Small intestine (tissue), 7 donors: Measurements from ENCODE around the gene RFX3. TPM values are rescaled to one million over a fixed set of nuclear protein-coding genes. Genes with fewer than 3 reads are reported as not detected.

Experiments
- DNase-seq, 2 donors: peaks; one replicate each; pipeline versions ENCODE4 v3.0.0 to v3.0.0-alpha.2; 2013
- FAIRE-seq: peaks from 2 replicates; lab custom pipeline; 2012; peaks lifted over from hg19 to GRCh38; lab: Jason Lieb, UNC
- H3K27ac ChIP-seq, 3 donors: one replicate each; pipeline ENCODE4 v1.5.1; 2013; ENCODE audit warnings: low read length in 2 of 3, mild to moderate bottlenecking in 2 of 3, control low read depth in 1 of 3, inconsistent platforms in 1 of 3, low read depth in 1 of 3, moderate library complexity in 1 of 3
- H3K27me3 ChIP-seq, 3 donors: one replicate each; pipeline ENCODE4 v1.6.1; 2013; ENCODE audit warnings: low read length in 3 of 3, inconsistent platforms in 1 of 3; ENCODE audit not compliant: control insufficient read depth in 3 of 3, insufficient read depth in 3 of 3
- H3K36me3 ChIP-seq, 3 donors: one replicate each; pipeline ENCODE4 v1.6.1; 2013; ENCODE audit warnings: low read length in 3 of 3, inconsistent platforms in 1 of 3, low read depth in 1 of 3, mild to moderate bottlenecking in 1 of 3, moderate library complexity in 1 of 3; ENCODE audit not compliant: control insufficient read depth in 3 of 3, insufficient read depth in 2 of 3
- H3K4me1 ChIP-seq, 3 donors: one replicate each; pipeline ENCODE4 v1.6.1; 2013; ENCODE audit warnings: low read length in 2 of 3, inconsistent platforms in 1 of 3, low read depth in 1 of 3, mild to moderate bottlenecking in 1 of 3, moderate library complexity in 1 of 3; ENCODE audit not compliant: control insufficient read depth in 3 of 3, insufficient read depth in 2 of 3
- H3K4me3 ChIP-seq, 3 donors: one replicate each; pipeline ENCODE4 v1.5.1; 2013; ENCODE audit warnings: low read length in 3 of 3, control low read depth in 1 of 3, inconsistent platforms in 1 of 3, low read depth in 1 of 3, mild to moderate bottlenecking in 1 of 3, moderate library complexity in 1 of 3
- H3K9me3 ChIP-seq, 2 donors: one replicate each; pipeline ENCODE4 v1.6.1; 2013; ENCODE audit warnings: low read depth in 1 of 2, low read length in 1 of 2; ENCODE audit not compliant: control insufficient read depth in 2 of 2, insufficient read depth in 1 of 2
- WGBS, 3 donors: extraction: QIAGEN DNeasy Blood & Tissue Kit; methylation state at CpG; one replicate each; pipeline ENCODE4 v1.1.7; 2013; 5-methylcytosine and 5-hydroxymethylcytosine counted together
- polyA plus RNA-seq, 4 donors: library from polyadenylated mRNA; stranded (reverse) in 3 of 4; unstranded in 1 of 4; fragments of 200-250 nt in 3 of 4; fragments of 120-200 nt in 1 of 4; gene quantifications; one replicate each; pipeline versions ENCODE4 v1.2.1 to v1.2.3, GENCODE V29; 2013
- donor health status: healthy with polysubstance abuse.
- donor health status: control.
- donor health status: control.
- donor health status: Bipolar disorder and iron deficiency.
- donor health status: healthy.

Gene RFX3
- polyA plus RNA-seq, 4 donors: 0.27 to 8.1 (median 1.3) TPM

DNA sequence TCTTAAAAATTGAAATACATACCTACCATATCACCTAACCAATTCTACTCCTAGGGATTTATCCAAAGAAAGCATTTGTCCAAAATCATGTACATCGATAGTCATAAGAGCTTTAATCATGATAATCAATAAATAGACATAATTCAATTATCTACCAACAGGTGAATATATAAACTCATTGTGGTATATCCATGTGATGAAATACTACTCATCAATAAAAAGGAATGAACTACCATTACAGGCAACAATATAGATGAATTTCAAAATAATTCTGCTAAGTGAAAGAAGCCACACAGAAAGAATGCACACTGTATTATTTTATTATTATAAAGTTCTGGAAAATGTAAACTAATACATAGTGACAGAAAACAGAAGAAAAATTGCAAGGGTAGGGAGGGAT is 81.8 kb downstream of the RFX3 start:
- no peak for FAIRE-seq
- no peaks in the 10 kb centered on the region for H3K4me1 ChIP-seq
- H3K27me3 ChIP-seq: no peaks in the 10 kb centered on the region
- no peak for DNase-seq
- 97 to 98% (median 98%) methylated on average over 1 of the region's 1 CpG for WGBS, 3 donors
- no peak overlapping the region for H3K4me3 ChIP-seq
- H3K27ac ChIP-seq: no peak overlapping the region
- no peaks in the 10 kb centered on the region for H3K9me3 ChIP-seq
- H3K36me3 ChIP-seq: no peaks in the 10 kb centered on the region

DNA sequence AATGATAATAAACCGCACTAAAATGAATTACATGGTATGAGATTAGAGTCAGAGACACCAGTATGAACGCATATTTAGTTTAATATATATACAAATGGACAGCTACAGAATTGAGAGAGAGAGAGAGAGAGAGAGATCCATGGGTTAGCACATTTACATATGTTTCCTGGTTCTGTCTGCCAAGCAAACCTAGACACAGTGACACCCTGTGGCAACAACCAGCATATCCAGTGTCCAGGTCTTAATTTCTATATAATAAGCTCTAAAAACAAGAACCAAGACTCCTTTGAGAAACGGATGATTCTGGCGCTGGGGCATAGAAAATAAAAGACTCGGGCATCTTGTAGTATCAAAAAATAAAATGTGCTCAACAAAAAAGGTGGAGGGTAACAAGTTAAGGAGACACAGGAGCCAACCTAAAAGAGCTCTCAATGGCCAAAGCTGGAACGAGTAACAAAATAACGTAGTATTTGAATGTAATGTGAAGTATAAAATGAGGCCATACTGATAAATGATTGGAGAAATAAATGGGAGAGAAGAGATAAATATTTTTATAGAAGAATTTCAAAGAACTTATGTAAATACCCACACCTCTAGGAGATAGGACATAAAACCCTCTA is 84.5 kb downstream of the RFX3 start:
- FAIRE-seq: no peak
- Histone ChIP-seq H3K27ac (no peak overlapping the region), H3K4me1 (no peaks in the 10 kb centered on the region), H3K27me3 (no peaks in the 10 kb centered on the region), H3K4me3 (no peak overlapping the region), H3K36me3 (no peaks in the 10 kb centered on the region), H3K9me3 (no peaks in the 10 kb centered on the region)
- WGBS, 3 donors: 78 to 84% (median 79%) methylated on average over 7 of the region's 7 CpGs
- DNase-seq: peak; percentile 50 to 56

GRCh38 chr9:3436629-3437420 is 89.0 kb downstream of the RFX3 start:
- Histone ChIP-seq H3K27me3 (no peaks in the 10 kb centered on the region), H3K4me3 (no peak overlapping the region), H3K9me3 (no peaks in the 10 kb centered on the region), H3K4me1 (no peaks in the 10 kb centered on the region), H3K27ac (no peak overlapping the region), H3K36me3 (no peaks in the 10 kb centered on the region)
- FAIRE-seq (no peak), DNase-seq (no peak)
- 73 to 91% (median 90%) methylated on average over 4 of the region's 4 CpGs for WGBS, 3 donors

GRCh38 chr9:3435732-3436131 is 90.1 kb downstream of the RFX3 start:
- H3K4me3 ChIP-seq: no peak overlapping the region
- FAIRE-seq: no peak

GRCh38 chr9:3434594-3434993 is 91.2 kb downstream of the RFX3 start:
- no peaks in the 10 kb centered on the region for H3K4me1 ChIP-seq
- H3K4me3 ChIP-seq: no peak overlapping the region
- no peak for FAIRE-seq
- no peak overlapping the region for H3K27ac ChIP-seq
- H3K36me3 ChIP-seq: no peaks in the 10 kb centered on the region
- DNase-seq: no peak
- H3K9me3 ChIP-seq: no peaks in the 10 kb centered on the region
- 83 to 92% (median 87%) methylated on average over 1 of the region's 1 CpG for WGBS, 3 donors
- H3K27me3 ChIP-seq: no peaks in the 10 kb centered on the region

More at GRCh38 chr9:3435732-3436131, 90.1 kb downstream of the RFX3 start:
- no peaks in the 10 kb centered on the region for H3K36me3 ChIP-seq
- no peak overlapping the region for H3K27ac ChIP-seq
- WGBS, 3 donors: 86 to 94% (median 92%) methylated on average over 1 of the region's 1 CpG
- no peak for DNase-seq
- H3K27me3 ChIP-seq: no peaks in the 10 kb centered on the region
- no peaks in the 10 kb centered on the region for H3K4me1 ChIP-seq
- H3K9me3 ChIP-seq: no peaks in the 10 kb centered on the region

- H3K27me3 ChIP-seq: no peaks in the 10 kb centered on the region
- no peak overlapping the region for H3K4me3 ChIP-seq
- no peaks in the 10 kb centered on the region for H3K9me3 ChIP-seq
- no peaks in the 10 kb centered on the region for H3K4me1 ChIP-seq
- FAIRE-seq (no peak), DNase-seq (no peak)
- no peak overlapping the region for H3K27ac ChIP-seq
- WGBS, 3 donors: 95 to 98% (median 96%) methylated on average over 4 of the region's 4 CpGs
- H3K36me3 ChIP-seq: no peaks in the 10 kb centered on the region
Measured at GRCh38 chr9:3433754-3434153, 92.0 kb downstream of the RFX3 start.

DNA sequence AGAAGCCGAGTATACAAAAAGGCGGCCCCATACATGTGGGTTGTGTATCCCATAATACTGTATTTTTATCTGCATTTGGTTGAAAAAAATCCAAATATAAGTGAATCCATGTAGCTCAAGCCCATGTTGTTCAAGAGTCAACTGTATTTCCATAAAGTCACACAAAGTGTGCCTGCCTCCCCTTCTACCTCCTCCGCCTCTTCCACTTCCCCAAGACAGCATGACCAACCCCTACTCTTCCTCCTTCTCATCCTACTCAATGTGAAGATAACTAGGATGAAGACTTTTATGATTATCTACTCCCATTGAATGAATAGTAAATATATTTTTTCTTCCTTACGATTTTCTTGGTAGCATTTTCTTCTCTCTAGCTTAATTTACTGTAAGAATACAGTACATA is 92.7 kb downstream of the RFX3 start:
- Histone ChIP-seq H3K27ac (no peak overlapping the region), H3K9me3 (no peaks in the 10 kb centered on the region), H3K4me1 (no peaks in the 10 kb centered on the region), H3K4me3 (no peak overlapping the region), H3K36me3 (no peaks in the 10 kb centered on the region), H3K27me3 (no peaks in the 10 kb centered on the region)
- FAIRE-seq: no peak
- WGBS, 3 donors: 95 to 99% (median 96%) methylated on average over 4 of the region's 4 CpGs
- no peak for DNase-seq

GRCh38 chr9:3431890-3432289 is 93.9 kb downstream of the RFX3 start:
- FAIRE-seq: no peak

More at GRCh38 chr9:3431890-3432289, 93.9 kb downstream of the RFX3 start:
- Histone ChIP-seq H3K36me3 (no peaks in the 10 kb centered on the region), H3K27me3 (no peaks in the 10 kb centered on the region), H3K9me3 (no peaks in the 10 kb centered on the region), H3K4me1 (no peaks in the 10 kb centered on the region), H3K4me3 (no peak overlapping the region), H3K27ac (no peak overlapping the region)
- 71 to 83% (median 80%) methylated on average over 3 of the region's 3 CpGs for WGBS, 3 donors
- no peak for DNase-seq
